Prostate gland (tissue), 2 donors: ENCODE data around the gene PITPNB.

Source experiments
- POLR2AphosphoS5 ChIP-seq: sonication (generic); formaldehyde crosslinking; IDR thresholded peaks from one replicate; pipeline ENCODE4 v1.6.1; 2017; ENCODE audit warnings: antibody characterized with exemption
- TF ChIP-seq, protein P1 (sequence below), 4 experiments: fragments of 200-600 bp in 2 of 4; fragments of 450-650 bp in 2 of 4; sonication (generic) in 2 of 4; IDR thresholded peaks; 1 replicate in 3 of 4; 2 replicates in 1 of 4; pipeline ENCODE4 v1.5.1; 2016 to 2019; ENCODE audit warnings: antibody characterized with exemption in 4 of 4, mild to moderate bottlenecking in 2 of 4, moderate library complexity in 2 of 4

DNA sequence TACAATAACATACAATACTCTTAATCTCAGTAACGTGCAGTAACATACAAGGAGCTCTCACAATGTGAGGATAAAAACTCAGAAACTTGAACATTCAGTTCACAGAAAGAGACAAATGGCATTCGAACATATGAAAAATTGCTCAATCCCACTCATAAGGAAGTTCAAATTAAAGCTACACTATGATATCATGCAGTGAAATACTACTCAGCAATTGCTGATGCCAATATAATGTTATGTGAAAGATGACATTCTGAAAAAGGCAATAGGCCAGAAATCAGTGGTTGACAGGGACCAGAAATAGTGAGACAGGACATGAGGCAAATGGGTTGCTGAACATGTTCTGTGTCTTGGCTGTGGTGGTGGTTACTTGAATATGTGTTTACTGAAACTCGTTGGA is 33.7 kb upstream of the PITPNB start:
- TF ChIP-seq, protein P1, sequence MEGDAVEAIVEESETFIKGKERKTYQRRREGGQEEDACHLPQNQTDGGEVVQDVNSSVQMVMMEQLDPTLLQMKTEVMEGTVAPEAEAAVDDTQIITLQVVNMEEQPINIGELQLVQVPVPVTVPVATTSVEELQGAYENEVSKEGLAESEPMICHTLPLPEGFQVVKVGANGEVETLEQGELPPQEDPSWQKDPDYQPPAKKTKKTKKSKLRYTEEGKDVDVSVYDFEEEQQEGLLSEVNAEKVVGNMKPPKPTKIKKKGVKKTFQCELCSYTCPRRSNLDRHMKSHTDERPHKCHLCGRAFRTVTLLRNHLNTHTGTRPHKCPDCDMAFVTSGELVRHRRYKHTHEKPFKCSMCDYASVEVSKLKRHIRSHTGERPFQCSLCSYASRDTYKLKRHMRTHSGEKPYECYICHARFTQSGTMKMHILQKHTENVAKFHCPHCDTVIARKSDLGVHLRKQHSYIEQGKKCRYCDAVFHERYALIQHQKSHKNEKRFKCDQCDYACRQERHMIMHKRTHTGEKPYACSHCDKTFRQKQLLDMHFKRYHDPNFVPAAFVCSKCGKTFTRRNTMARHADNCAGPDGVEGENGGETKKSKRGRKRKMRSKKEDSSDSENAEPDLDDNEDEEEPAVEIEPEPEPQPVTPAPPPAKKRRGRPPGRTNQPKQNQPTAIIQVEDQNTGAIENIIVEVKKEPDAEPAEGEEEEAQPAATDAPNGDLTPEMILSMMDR (IDR thresholded peaks at IDR 0.05), result no peak
- no peak for TF ChIP-seq POLR2AphosphoS5
